AG04450 (cell line): ENCODE results near the gene KRT78. TPM values are rescaled to one million over a fixed set of nuclear protein-coding genes. Genes with fewer than 3 reads are reported as not detected.

ENCODE experiments used
- CTCF ChIA-PET: fragments of 300-600, 350-600 bp; formaldehyde crosslinking; extraction: SDS; loops from one replicate; lab custom pipeline; 2022; ENCODE audit warnings: antibody characterized with exemption, inconsistent platforms; lab: Charles Lee
- POLR2A ChIA-PET: fragments of 350-600 bp; formaldehyde crosslinking; extraction: SDS; loops from one replicate; lab custom pipeline; 2021; ENCODE audit warnings: antibody characterized with exemption, inconsistent platforms; lab: Yijun Ruan, JAX
- DNase-seq: peaks from one replicate; pipeline ENCODE4 v3.0.0-alpha.2; 2011; ENCODE audit warnings: low read depth, low spot score
- H3K27ac ChIP-seq: one replicate; pipeline ENCODE4 v1.5.1; 2012; ENCODE audit warnings: low read depth, low read length, control low read depth
- H3K27me3 ChIP-seq: one replicate; pipeline ENCODE4 v1.6.0; 2012; ENCODE audit warnings: low read length; ENCODE audit not compliant: control insufficient read depth, insufficient read depth
- H3K4me3 ChIP-seq: 2 replicates; pipeline ENCODE4 v1.5.1; 2011; ENCODE audit warnings: mild to moderate bottlenecking, low read depth, low read length, control low read depth
- H3K9me3 ChIP-seq: 2 replicates; pipeline ENCODE4 v1.5.1; 2012; ENCODE audit warnings: low read length; ENCODE audit not compliant: control insufficient read depth, insufficient read depth
- polyA plus RNA-seq: library from polyadenylated mRNA; depleted of rRNA; stranded (reverse); fragments of >200 nt; gene quantifications from 2 replicates; pipeline ENCODE4 v1.2.3, GENCODE V29; 2011
- TF ChIP-seq, protein P1 (sequence below): IDR thresholded peaks from 2 replicates; pipeline ENCODE4 v1.5.1; 2011; ENCODE audit warnings: low read depth, low read length, control low read depth, inconsistent platforms

Gene KRT78
- polyA plus RNA-seq, 1 experiment, result not detected

GRCh38 chr12:52847335-52848102 lies 1.3 kb downstream of the KRT78 start:
- Histone ChIP-seq H3K4me3 (no peak overlapping the region), H3K27me3 (peaks cover 24% of the 10 kb centered on the region), H3K9me3 (no peaks in the 10 kb centered on the region), H3K27ac (no peak overlapping the region)
- ChIA-PET CTCF (interaction anchor here (1.3 kb wide), 1 partner anchor 18 kb away, joined by 3 read pairs; no protein-coding TSS in a partner anchor), POLR2A (no interaction called here)
- no peak for DNase-seq
- TF ChIP-seq, protein P1, sequence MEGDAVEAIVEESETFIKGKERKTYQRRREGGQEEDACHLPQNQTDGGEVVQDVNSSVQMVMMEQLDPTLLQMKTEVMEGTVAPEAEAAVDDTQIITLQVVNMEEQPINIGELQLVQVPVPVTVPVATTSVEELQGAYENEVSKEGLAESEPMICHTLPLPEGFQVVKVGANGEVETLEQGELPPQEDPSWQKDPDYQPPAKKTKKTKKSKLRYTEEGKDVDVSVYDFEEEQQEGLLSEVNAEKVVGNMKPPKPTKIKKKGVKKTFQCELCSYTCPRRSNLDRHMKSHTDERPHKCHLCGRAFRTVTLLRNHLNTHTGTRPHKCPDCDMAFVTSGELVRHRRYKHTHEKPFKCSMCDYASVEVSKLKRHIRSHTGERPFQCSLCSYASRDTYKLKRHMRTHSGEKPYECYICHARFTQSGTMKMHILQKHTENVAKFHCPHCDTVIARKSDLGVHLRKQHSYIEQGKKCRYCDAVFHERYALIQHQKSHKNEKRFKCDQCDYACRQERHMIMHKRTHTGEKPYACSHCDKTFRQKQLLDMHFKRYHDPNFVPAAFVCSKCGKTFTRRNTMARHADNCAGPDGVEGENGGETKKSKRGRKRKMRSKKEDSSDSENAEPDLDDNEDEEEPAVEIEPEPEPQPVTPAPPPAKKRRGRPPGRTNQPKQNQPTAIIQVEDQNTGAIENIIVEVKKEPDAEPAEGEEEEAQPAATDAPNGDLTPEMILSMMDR, result no peak

- Histone ChIP-seq H3K27me3 (peaks cover 19% of the 10 kb centered on the region), H3K4me3 (no peak overlapping the region), H3K9me3 (no peaks in the 10 kb centered on the region), H3K27ac (no peak overlapping the region)
- ChIA-PET POLR2A (no interaction called here), CTCF (interaction anchor here (0.9 kb wide), 1 partner anchor 33 kb away, joined by 3 read pairs; no protein-coding TSS in a partner anchor)
- DNase-seq, result no peak
- TF ChIP-seq, protein P1, result no peak
These were observed 2.3 kb downstream of the KRT78 start for GRCh38 chr12:52846356-52846970.

GRCh38 chr12:52845946-52846345 lies 2.8 kb downstream of the KRT78 start:
- Histone ChIP-seq H3K9me3 (no peaks in the 10 kb centered on the region), H3K27ac (no peak overlapping the region), H3K4me3 (no peak overlapping the region), H3K27me3 (peaks cover 14% of the 10 kb centered on the region)
- TF ChIP-seq, protein P1, result no peak
- ChIA-PET CTCF (interaction anchor here (0.9 kb wide), 1 partner anchor 34 kb away, joined by 3 read pairs; no protein-coding TSS in a partner anchor), POLR2A (no interaction called here)
- no peak for DNase-seq

DNA sequence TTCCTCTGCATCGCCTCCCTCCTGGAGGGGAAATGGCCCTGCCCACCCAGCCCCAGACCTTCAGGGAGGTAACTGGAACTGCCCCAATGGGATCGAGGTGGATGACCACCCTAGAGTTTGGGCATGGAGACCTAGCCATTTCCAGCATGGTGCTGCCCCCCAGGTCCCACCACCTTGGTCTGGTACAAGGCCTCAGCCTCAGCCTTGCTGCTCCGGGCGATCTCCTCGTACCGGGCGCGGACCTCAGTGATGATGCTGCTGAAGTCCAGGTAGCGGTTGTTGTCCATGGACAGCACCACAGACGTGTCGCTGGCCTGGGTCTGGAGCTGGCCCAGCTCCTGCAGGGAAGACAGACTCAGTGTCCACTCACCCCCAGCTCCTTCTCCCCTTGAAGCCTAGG lies 4.4 kb downstream of the KRT78 start:
- H3K4me3 ChIP-seq, result no peak overlapping the region
- POLR2A ChIA-PET, result no interaction called here
- no peaks in the 10 kb centered on the region for H3K9me3 ChIP-seq
- H3K27ac ChIP-seq, result no peak overlapping the region
- CTCF ChIA-PET, result interaction anchor here (1.0 kb wide), 1 partner anchor 472 kb away, joined by 3 read pairs; no protein-coding TSS in a partner anchor
- H3K27me3 ChIP-seq, result peaks cover 10% of the 10 kb centered on the region
- DNase-seq, result no peak
- TF ChIP-seq, protein P1, result no peak
